SU-DHL-6 (cell line): ENCODE results near the gene EMILIN1.

Experiments
- H2AFZ ChIP-seq: fragments of 200-600 bp; sonication (generic); 2 replicates; pipeline ENCODE4 v1.6.1; 2014; ENCODE audit warnings: low read depth, mild to moderate bottlenecking, moderate library complexity, mixed read lengths, antibody characterized with exemption, low read length; ENCODE audit not compliant: severe bottlenecking
- H3F3A ChIP-seq: fragments of 200-600 bp; shearing (Covaris generic); 2 replicates; pipeline ENCODE4 v1.6.0; 2016; ENCODE audit warnings: antibody characterized with exemption, mild to moderate bottlenecking; ENCODE audit not compliant: insufficient read depth
- H3K27ac ChIP-seq: fragments of 200-600 bp; sonication (generic); 2 replicates; pipeline ENCODE4 v1.5.1; 2016; ENCODE audit warnings: low read depth, mild to moderate bottlenecking, low read length, moderate library complexity, mixed read lengths
- H3K27me3 ChIP-seq: fragments of 200-600 bp; sonication (generic), shearing (Covaris generic); 2 replicates; pipeline ENCODE4 v1.6.0; 2014; ENCODE audit warnings: mild to moderate bottlenecking, low read length
- H3K36me3 ChIP-seq: fragments of 200-600 bp; sonication (generic); 2 replicates; pipeline ENCODE4 v1.6.1; 2014; ENCODE audit warnings: mild to moderate bottlenecking, low read length, mixed read lengths
- H3K4me2 ChIP-seq: fragments of 300-600, 200-600 bp; shearing (Covaris generic), sonication (generic); 2 replicates; pipeline ENCODE4 v1.6.0; 2014; ENCODE audit warnings: low read length, low read depth, mild to moderate bottlenecking; ENCODE audit not compliant: poor library complexity, severe bottlenecking
- H3K4me3 ChIP-seq: fragments of 200-600 bp; sonication (generic); 2 replicates; pipeline ENCODE4 v1.5.1; 2014; ENCODE audit warnings: antibody characterized with exemption, low read length, mild to moderate bottlenecking, mixed read lengths; ENCODE audit not compliant: insufficient read depth, poor library complexity, severe bottlenecking
- H3K79me2 ChIP-seq: fragments of 200-600 bp; sonication (generic); 2 replicates; pipeline ENCODE4 v1.6.1; 2014; ENCODE audit warnings: mild to moderate bottlenecking, low read length, moderate library complexity; ENCODE audit not compliant: insufficient read depth
- H3K9ac ChIP-seq: fragments of 200-600 bp; sonication (generic); 2 replicates; pipeline ENCODE4 v1.7.0; 2014; ENCODE audit warnings: mild to moderate bottlenecking, low read length
- H3K9me2 ChIP-seq: fragments of 200-600 bp; sonication (generic); replicated peaks from 2 replicates; pipeline ENCODE4 v1.6.1; 2014; ENCODE audit warnings: low read length; ENCODE audit not compliant: insufficient read depth
- H3K9me3 ChIP-seq: fragments of 200-600 bp; sonication (generic); 2 replicates; pipeline ENCODE4 v1.6.1; 2014; ENCODE audit warnings: low read length, mixed read lengths; ENCODE audit not compliant: insufficient read depth
- H4K20me1 ChIP-seq: fragments of 200-600 bp; sonication (generic); 2 replicates; pipeline ENCODE4 v1.6.1; 2014; ENCODE audit warnings: low read depth, mild to moderate bottlenecking, antibody characterized with exemption, low read length, moderate library complexity, mixed read lengths
- EZH2phosphoT487 ChIP-seq: fragments of 200-600 bp; sonication (generic), shearing (Covaris generic); conservative IDR thresholded peaks from 2 replicates; pipeline ENCODE4 v1.6.1; 2018; ENCODE audit warnings: mild to moderate bottlenecking, antibody characterized with exemption, low read length, moderate library complexity, mixed read lengths
- TF ChIP-seq, protein P1 (sequence below): fragments of 200-600 bp; sonication (generic); IDR thresholded peaks from one replicate; pipeline ENCODE4 v1.5.1; 2017; ENCODE audit warnings: antibody characterized with exemption, mild to moderate bottlenecking, low read length, moderate library complexity; ENCODE audit not compliant: insufficient read depth, poor library complexity, severe bottlenecking

The EMILIN1 gene

DNA sequence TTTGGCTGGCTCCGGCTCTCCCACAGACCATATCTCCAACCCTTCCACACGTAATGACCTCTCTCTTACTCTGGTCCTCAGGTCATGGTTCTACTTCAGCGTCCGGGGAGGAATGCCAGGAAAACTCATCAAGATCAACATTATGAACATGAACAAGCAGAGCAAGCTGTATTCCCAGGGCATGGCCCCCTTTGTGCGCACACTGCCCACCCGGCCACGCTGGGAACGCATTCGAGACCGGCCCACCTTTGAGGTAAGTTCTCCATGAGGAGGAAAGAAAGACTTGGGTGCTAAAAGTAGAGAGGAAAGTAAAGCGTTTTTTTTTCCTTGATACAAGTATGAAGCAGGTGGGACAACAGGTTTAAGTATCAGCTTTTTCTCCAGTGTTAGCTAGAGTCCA lies 25.1 kb upstream of the EMILIN1 start:
- Histone ChIP-seq H2AFZ (no peak overlapping the region), H3K9me3 (no peaks in the 10 kb centered on the region), H3F3A (peaks cover 3% of the 10 kb centered on the region; the same call in 1 of the 2 replicates), H3K79me2 (no peaks in the 10 kb centered on the region), H3K27ac (no peak overlapping the region), H3K36me3 (no peaks in the 10 kb centered on the region), H4K20me1 (no peaks in the 10 kb centered on the region), H3K9ac (no peak overlapping the region), H3K9me2 (no peaks in the 10 kb centered on the region), H3K4me3 (no peak overlapping the region), H3K4me2 (no peak overlapping the region), H3K27me3 (no peaks in the 10 kb centered on the region)
- TF ChIP-seq EZH2phosphoT487: no peak
- TF ChIP-seq, protein P1, sequence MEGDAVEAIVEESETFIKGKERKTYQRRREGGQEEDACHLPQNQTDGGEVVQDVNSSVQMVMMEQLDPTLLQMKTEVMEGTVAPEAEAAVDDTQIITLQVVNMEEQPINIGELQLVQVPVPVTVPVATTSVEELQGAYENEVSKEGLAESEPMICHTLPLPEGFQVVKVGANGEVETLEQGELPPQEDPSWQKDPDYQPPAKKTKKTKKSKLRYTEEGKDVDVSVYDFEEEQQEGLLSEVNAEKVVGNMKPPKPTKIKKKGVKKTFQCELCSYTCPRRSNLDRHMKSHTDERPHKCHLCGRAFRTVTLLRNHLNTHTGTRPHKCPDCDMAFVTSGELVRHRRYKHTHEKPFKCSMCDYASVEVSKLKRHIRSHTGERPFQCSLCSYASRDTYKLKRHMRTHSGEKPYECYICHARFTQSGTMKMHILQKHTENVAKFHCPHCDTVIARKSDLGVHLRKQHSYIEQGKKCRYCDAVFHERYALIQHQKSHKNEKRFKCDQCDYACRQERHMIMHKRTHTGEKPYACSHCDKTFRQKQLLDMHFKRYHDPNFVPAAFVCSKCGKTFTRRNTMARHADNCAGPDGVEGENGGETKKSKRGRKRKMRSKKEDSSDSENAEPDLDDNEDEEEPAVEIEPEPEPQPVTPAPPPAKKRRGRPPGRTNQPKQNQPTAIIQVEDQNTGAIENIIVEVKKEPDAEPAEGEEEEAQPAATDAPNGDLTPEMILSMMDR: no peak

- Histone ChIP-seq H3K36me3 (no peaks in the 10 kb centered on the region), H3F3A (peaks cover 3% of the 10 kb centered on the region; the same call in 1 of the 2 replicates), H3K4me2 (no peak overlapping the region), H3K9ac (no peak overlapping the region), H3K9me2 (no peaks in the 10 kb centered on the region), H3K27ac (no peak overlapping the region), H3K4me3 (no peak overlapping the region), H4K20me1 (no peaks in the 10 kb centered on the region), H3K79me2 (no peaks in the 10 kb centered on the region), H2AFZ (no peak overlapping the region), H3K27me3 (no peaks in the 10 kb centered on the region), H3K9me3 (no peaks in the 10 kb centered on the region)
- TF ChIP-seq, protein P1: no peak
- TF ChIP-seq EZH2phosphoT487: no peak
Observed at GRCh38 chr2:27053776-27054175, 24.6 kb upstream of the EMILIN1 start.

- Histone ChIP-seq H3K79me2 (no peaks in the 10 kb centered on the region), H3K9ac (no peak overlapping the region), H2AFZ (no peak overlapping the region), H3K9me2 (no peaks in the 10 kb centered on the region), H3K27ac (no peak overlapping the region), H3K36me3 (no peaks in the 10 kb centered on the region), H3K9me3 (no peaks in the 10 kb centered on the region), H3K4me3 (no peak overlapping the region), H4K20me1 (no peaks in the 10 kb centered on the region), H3F3A (peaks cover 3% of the 10 kb centered on the region; the same call in 1 of the 2 replicates), H3K4me2 (no peak overlapping the region), H3K27me3 (no peaks in the 10 kb centered on the region)
- TF ChIP-seq, protein P1: no peak
- TF ChIP-seq EZH2phosphoT487: no peak
Observed at GRCh38 chr2:27054721-27055120, 23.7 kb upstream of the EMILIN1 start.
